G401.6 (cell line): Measurements from ENCODE around the gene TRIM73.
"Not testable (repeated sequence)": the region's sequence is repeated elsewhere in the genome, so short reads cannot be mapped to it uniquely, and the experiment has no call there.

Experiments used
- FAIRE-seq: peaks from 2 replicates; lab custom pipeline; 2012; peaks lifted over from hg19 to GRCh38; lab: Jason Lieb, UNC

TRIM73 gene

DNA sequence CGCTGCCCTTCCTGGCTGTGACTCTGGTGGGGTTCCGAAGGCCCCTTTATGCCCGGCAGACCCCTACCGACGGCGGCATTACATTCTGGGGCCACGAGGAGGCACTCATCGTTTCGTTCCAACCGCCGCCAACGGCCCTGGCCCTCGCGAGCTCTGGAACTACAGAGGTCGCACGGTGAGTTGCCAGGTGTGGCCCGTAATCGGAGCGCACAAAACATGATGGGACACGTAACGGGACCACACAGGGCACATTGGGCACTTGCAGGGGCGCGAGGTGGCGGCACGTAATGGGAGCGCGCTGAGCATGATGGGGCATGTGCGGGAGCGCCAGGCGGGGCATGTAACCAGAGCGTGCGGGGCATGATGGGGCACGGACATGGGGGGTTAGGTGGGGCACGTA lies at the start of gene TRIM73:
Gene TRIM73, plus strand, starts transcription at position 301 of the 400 bp plus-strand sequence. CDS start 3,305 bp downstream, outside the sequence.
- not testable (repeated sequence) for FAIRE-seq

GRCh38 chr7:75358671-75359541 lies 36.5 kb upstream of the TRIM73 start:
- not testable (repeated sequence) for FAIRE-seq

GRCh38 chr7:75359542-75359848 lies 35.9 kb upstream of the TRIM73 start:
- not testable (repeated sequence) for FAIRE-seq

DNA sequence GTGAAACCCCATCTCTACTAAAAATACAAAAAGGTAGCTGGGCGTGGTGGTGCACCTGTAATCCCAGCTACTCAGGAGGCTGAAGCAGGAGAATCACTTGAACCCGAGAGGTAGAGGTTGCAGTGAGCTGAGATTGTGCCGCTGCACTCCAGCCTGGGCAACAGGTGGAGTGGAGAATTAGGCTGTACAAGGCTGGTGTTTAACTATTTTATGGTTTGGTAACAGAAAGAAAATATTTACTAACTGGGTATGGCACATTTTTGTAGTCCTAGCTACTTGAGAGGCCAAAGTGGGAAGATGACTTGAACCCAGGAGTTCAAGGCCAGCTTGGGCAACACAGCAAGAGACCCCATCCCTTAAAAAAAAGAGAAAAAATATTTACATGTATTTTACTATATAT lies 31.4 kb upstream of the TRIM73 start:
- not testable (repeated sequence) for FAIRE-seq

- FAIRE-seq, result not testable (repeated sequence)
Measured at GRCh38 chr7:75366643-75367042, 28.8 kb upstream of the TRIM73 start.

DNA sequence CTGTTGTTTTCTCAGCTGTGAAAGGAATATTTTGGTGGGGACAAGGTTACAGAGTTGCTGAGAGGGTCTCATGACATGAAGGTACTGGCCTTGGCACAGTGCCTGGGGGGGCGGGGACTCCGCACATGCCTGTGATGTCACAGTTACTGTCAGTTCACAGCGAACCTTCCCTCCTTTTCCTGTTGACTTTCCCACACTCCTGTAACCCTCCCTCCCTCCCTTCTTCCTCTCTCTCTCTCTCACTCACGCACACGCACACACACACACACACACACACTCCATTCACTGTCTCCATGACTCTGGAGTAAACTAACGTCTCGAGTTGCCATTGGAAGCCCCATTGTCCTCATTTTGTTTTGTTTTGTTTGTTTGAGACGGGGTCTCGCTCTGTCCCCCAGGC lies 28.1 kb upstream of the TRIM73 start:
- FAIRE-seq, result not testable (repeated sequence)

GRCh38 chr7:75374144-75374518 lies 21.3 kb upstream of the TRIM73 start:
- FAIRE-seq, result not testable (repeated sequence)

- FAIRE-seq, result not testable (repeated sequence)
Measured at GRCh38 chr7:75374519-75375317, 20.7 kb upstream of the TRIM73 start.

- not testable (repeated sequence) for FAIRE-seq
Measured at GRCh38 chr7:75393194-75393593, 2.2 kb upstream of the TRIM73 start.

- not testable (repeated sequence) for FAIRE-seq
Measured at GRCh38 chr7:75397865-75398264, 2.4 kb downstream of the TRIM73 start.

DNA sequence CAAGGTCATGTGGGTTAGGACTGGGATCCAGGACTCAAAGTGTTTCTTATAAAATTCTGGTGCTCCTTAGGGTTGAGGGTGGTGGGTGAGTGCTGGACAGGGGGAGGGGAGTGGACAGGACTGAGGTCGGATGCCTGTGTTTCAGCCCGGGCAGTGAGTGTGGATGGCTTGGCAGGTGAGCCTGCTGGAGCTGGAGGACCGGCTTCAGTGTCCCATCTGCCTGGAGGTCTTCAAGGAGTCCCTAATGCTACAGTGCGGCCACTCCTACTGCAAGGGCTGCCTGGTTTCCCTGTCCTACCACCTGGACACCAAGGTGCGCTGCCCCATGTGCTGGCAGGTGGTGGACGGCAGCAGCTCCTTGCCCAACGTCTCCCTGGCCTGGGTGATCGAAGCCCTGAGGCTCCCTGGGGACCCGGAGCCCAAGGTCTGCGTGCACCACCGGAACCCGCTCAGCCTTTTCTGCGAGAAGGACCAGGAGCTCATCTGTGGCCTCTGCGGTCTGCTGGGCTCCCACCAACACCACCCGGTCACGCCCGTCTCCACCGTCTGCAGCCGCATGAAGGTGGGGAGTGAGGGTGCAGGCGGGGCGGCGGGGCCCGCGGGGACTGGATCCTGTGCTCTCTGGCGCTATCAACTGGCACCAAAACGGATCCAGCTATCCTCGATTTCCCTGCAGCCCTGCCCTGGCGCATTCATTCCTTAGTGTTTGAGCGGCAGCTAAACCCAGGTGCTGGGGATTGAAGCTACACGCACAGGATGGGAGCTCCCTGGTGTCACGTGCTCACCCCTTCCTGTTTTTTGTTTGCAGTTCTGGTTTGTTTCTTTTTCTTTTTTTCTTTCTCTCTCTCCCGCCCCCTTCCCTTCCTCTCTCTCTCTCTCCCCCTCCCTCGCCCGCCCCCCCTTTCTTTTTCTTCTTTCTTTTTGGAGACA lies 3.6 kb downstream of the TRIM73 start:
- FAIRE-seq, result not testable (repeated sequence)

DNA sequence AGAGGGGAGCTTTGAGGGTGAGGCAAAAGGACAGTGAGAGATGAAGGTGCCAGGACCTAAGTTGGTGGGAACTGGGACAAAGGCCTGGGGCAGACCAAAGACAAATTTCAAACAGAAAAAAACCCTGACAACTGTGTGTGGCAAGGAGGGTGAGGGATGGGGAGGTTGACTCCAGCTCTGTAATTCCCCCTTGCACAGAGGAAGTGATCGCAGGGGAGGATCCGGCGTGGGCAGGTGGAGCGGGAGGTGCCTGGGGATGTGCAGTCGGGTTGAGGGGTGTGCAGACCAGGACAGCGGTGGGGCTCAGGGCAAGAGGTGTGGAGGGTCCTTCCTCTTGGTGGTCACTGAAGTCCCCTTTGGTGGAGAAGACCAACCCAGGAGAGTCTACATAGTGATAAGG lies 5.1 kb downstream of the TRIM73 start:
- FAIRE-seq, result not testable (repeated sequence)

DNA sequence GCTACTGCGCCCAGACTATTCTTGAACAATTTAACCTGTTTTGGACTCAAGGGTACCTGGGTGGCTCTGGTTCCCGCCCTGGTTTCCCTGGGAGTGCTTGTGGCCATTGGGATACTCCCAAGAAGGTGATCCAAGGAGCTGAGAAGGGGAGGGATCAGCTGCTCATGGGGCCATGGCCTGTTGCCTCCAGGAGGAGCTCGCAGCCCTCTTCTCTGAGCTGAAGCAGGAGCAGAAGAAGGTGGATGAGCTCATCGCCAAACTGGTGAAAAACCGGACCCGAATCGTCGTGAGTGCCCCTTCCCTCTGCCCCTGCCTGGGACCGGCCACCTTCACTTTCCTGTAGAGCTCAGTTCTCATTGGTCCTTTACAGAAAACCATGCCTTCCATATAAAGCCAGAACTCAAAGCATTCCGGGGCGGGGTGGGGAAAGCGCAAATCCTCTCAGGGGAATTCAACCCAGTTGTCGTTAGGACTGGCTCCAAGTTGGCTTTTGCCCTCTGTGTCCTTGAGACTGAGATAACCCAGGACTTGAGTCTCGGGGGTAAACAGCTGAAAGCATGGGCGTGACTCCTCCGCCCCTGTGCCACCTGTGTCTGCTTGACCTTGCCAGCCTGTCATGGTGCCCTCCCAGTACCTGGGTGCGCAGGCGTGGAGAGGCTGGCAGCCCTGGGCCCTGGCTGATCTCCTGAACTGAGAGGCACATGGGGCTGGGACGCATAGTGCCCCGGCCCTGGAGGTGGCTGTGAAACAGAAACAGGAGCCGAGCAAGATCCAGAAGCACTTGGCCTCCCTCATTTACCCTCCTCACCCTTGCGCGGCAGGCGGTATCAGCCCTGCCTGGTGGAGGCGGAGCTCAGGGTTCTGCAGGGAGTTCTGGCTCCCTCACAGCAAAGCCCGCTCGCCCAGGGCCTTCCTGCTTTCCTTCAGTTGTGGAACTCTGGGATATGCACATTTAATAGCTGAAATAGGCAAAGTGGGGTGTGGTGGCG lies 8.3 kb downstream of the TRIM73 start:
- not testable (repeated sequence) for FAIRE-seq

DNA sequence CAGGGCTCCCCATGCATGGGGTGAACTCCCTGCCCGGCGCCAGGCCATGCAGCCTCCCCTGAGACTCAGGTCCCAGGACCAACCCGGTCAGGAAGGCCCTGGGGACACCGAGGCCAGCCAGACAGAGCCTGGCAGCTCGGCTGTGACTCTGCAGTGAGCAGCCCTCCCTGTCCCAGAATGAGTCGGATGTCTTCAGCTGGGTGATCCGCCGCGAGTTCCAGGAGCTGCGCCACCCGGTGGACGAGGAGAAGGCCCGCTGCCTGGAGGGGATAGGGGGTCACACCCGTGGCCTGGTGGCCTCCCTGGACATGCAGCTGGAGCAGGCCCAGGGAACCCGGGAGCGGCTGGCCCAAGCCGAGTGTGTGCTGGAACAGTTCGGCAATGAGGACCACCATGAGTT lies 9.2 kb downstream of the TRIM73 start:
- not testable (repeated sequence) for FAIRE-seq

- peak; percentile 81 for FAIRE-seq
Measured at GRCh38 chr7:75409880-75410822, 14.7 kb downstream of the TRIM73 start.

GRCh38 chr7:75410823-75411173 lies 15.4 kb downstream of the TRIM73 start:
- not testable (repeated sequence) for FAIRE-seq

GRCh38 chr7:75414204-75414603 lies 18.8 kb downstream of the TRIM73 start:
- peak; percentile 76 for FAIRE-seq

GRCh38 chr7:75414708-75415427 lies 19.4 kb downstream of the TRIM73 start:
- not testable (repeated sequence) for FAIRE-seq

- FAIRE-seq, result not testable (repeated sequence)
Measured at GRCh38 chr7:75415428-75415817, 20.0 kb downstream of the TRIM73 start.
